Prostate gland (tissue), 2 donors: ENCODE data around the gene ADGRL1.

Experiments
- CTCF ChIP-seq, 4 experiments: fragments of 200-600 bp in 2 of 4; fragments of 450-650 bp in 2 of 4; sonication (generic) in 2 of 4; IDR thresholded peaks; 1 replicate in 3 of 4; 2 replicates in 1 of 4; pipeline ENCODE4 v1.5.1; 2016 to 2019; ENCODE audit warnings: antibody characterized with exemption in 4 of 4, mild to moderate bottlenecking in 2 of 4, moderate library complexity in 2 of 4
- POLR2A ChIP-seq: fragments of 450-650 bp; IDR thresholded peaks from one replicate; pipeline ENCODE4 v1.6.1; 2016; ENCODE audit warnings: antibody characterized with exemption, mild to moderate bottlenecking

GRCh38 chr19:14138576-14139265 is 67.2 kb downstream of the ADGRL1 start:
- TF ChIP-seq CTCF (IDR thresholded peaks at IDR 0.05) (no peak), POLR2A (no peak)
